CD4-positive, alpha-beta T cell treated with Interleukin-17A for 4 hours (primary cell): ENCODE results near the gene COPRS.

Experiments used
- DNase-seq: peaks from one replicate; pipeline ENCODE4 v3.0.0-alpha.2; 2020; ENCODE audit warnings: mixed read lengths

Gene COPRS

GRCh38 chr17:31858642-31859486 is at the start of gene COPRS:
Gene COPRS, minus strand, starts transcription at chr17:31859244. Its CDS starts 45 bp downstream, at chr17:31859199.
- DNase-seq = peak; percentile 89

GRCh38 chr17:31908386-31908785 is 49.3 kb upstream of the COPRS start:
- DNase-seq = no peak

GRCh38 chr17:31907342-31907962 is 48.4 kb upstream of the COPRS start:
- no peak for DNase-seq

GRCh38 chr17:31903401-31903800 is 44.4 kb upstream of the COPRS start:
- DNase-seq = no peak

- DNase-seq = no peak
Observed at GRCh38 chr17:31902693-31903092, 43.6 kb upstream of the COPRS start.

- DNase-seq = no peak
Observed at GRCh38 chr17:31900877-31901276, 41.8 kb upstream of the COPRS start.

GRCh38 chr17:31888124-31888523 is 29.1 kb upstream of the COPRS start:
- DNase-seq = no peak

- no peak for DNase-seq
Observed at GRCh38 chr17:31882571-31882970, 23.5 kb upstream of the COPRS start.

- no peak for DNase-seq
Observed at GRCh38 chr17:31880311-31880710, 21.3 kb upstream of the COPRS start.

- no peak for DNase-seq
Observed at GRCh38 chr17:31878703-31879073, 19.6 kb upstream of the COPRS start.

- DNase-seq = no peak
Observed at GRCh38 chr17:31877911-31878702, 19.1 kb upstream of the COPRS start.

GRCh38 chr17:31877341-31877740 is 18.3 kb upstream of the COPRS start:
- DNase-seq = no peak

GRCh38 chr17:31875081-31875480 is 16.0 kb upstream of the COPRS start:
- DNase-seq = no peak

- DNase-seq = no peak
Observed at GRCh38 chr17:31869797-31870568, 10.9 kb upstream of the COPRS start.

- no peak for DNase-seq
Observed at GRCh38 chr17:31869031-31869430, 10.0 kb upstream of the COPRS start.

- no peak for DNase-seq
Observed at GRCh38 chr17:31859487-31860008, 504 bp upstream of the COPRS start.

GRCh38 chr17:31857920-31858641 is 963 bp downstream of the COPRS start:
- no peak for DNase-seq

GRCh38 chr17:31856750-31857149 is 2.3 kb downstream of the COPRS start:
- DNase-seq = no peak

GRCh38 chr17:31854672-31855071 is 4.4 kb downstream of the COPRS start:
- DNase-seq = no peak

GRCh38 chr17:31853911-31854470 is 5.1 kb downstream of the COPRS start:
- no peak for DNase-seq

- DNase-seq = no peak
Observed at GRCh38 chr17:31845291-31845690, 13.8 kb downstream of the COPRS start.
